Measurements from ENCODE around the gene EGFL6.

- TF ChIP-seq CTCF (conservative IDR thresholded peaks at IDR 0.05) (no peak), ZFX (IDR thresholded peaks at IDR 0.05) (no peak)
Measured at GRCh38 chrX:13607996-13608365, 38.6 kb downstream of the EGFL6 start.

All from C4-2B (cell line).